HPDE6-E6E7 (cell line): ENCODE measurements around the gene CRHR1.

Experiments
- DNase-seq: peaks from one replicate; pipeline ENCODE4 v3.0.0; 2011; ENCODE audit warnings: missing footprints; ENCODE audit errors: extremely low spot score

CRHR1 gene

GRCh38 chr17:45789874-45790273 lies 5.8 kb downstream of the CRHR1 start:
- DNase-seq = no peak

GRCh38 chr17:45790296-45790922 lies 6.3 kb downstream of the CRHR1 start:
- DNase-seq = no peak

GRCh38 chr17:45791041-45791582 lies 7.0 kb downstream of the CRHR1 start:
- no peak for DNase-seq

- no peak for DNase-seq
These were observed 7.8 kb downstream of the CRHR1 start for GRCh38 chr17:45791935-45792334.

GRCh38 chr17:45792437-45792836 lies 8.3 kb downstream of the CRHR1 start:
- DNase-seq = no peak

- DNase-seq = no peak
These were observed 9.1 kb downstream of the CRHR1 start for GRCh38 chr17:45792995-45793755.

GRCh38 chr17:45793999-45794540 lies 9.9 kb downstream of the CRHR1 start:
- no peak for DNase-seq

GRCh38 chr17:45794840-45795239 lies 10.7 kb downstream of the CRHR1 start:
- no peak for DNase-seq

GRCh38 chr17:45800816-45801215 lies 16.7 kb downstream of the CRHR1 start:
- DNase-seq = no peak

- no peak for DNase-seq
These were observed 17.3 kb downstream of the CRHR1 start for GRCh38 chr17:45801421-45801820.

- no peak for DNase-seq
These were observed 24.7 kb downstream of the CRHR1 start for GRCh38 chr17:45808845-45809244.

GRCh38 chr17:45809499-45809898 lies 25.4 kb downstream of the CRHR1 start:
- no peak for DNase-seq

- DNase-seq = no peak
These were observed 28.0 kb downstream of the CRHR1 start for GRCh38 chr17:45812102-45812501.

- DNase-seq = no peak
These were observed 29.1 kb downstream of the CRHR1 start for GRCh38 chr17:45813048-45813725.

GRCh38 chr17:45814622-45815606 lies 30.8 kb downstream of the CRHR1 start:
- DNase-seq = no peak

GRCh38 chr17:45815752-45816151 lies 31.6 kb downstream of the CRHR1 start:
- no peak for DNase-seq

- no peak for DNase-seq
These were observed 33.9 kb downstream of the CRHR1 start for GRCh38 chr17:45818041-45818440.

GRCh38 chr17:45818699-45819098 lies 34.6 kb downstream of the CRHR1 start:
- no peak for DNase-seq

- DNase-seq = no peak
These were observed 35.5 kb downstream of the CRHR1 start for GRCh38 chr17:45819632-45820031.

GRCh38 chr17:45820052-45820780 lies 36.1 kb downstream of the CRHR1 start:
- DNase-seq = no peak
